GM19239 (cell line): ENCODE data around the gene GNPTAB.

Source experiments
- DNase-seq: peaks from one replicate; pipeline ENCODE4 v3.0.0; 2011; ENCODE audit warnings: low spot score; ENCODE audit not compliant: insufficient read length
- FAIRE-seq: peaks from 2 replicates; lab custom pipeline; 2011; peaks lifted over from hg19 to GRCh38; lab: Jason Lieb, UNC

Gene GNPTAB

DNA sequence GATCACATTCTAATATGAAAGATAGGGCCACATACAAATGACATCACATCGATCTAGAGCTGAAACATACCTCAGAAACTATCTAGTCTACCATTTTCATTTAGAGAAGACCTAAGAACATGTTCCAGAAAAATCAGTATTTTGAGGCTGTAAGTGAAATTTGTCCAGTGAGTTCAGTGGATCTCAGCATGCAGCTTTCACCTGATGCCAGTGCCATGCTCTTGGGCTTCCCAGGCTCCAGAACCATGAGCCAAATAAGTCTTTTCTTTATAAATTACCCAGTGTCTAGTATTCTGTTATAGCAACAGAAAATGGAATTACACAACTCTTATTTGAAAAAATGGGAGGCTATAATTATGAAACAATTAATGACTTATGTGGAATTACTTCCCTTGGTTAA lies 124.4 kb downstream of the GNPTAB start:
- DNase-seq: no peak
- no peak for FAIRE-seq

DNA sequence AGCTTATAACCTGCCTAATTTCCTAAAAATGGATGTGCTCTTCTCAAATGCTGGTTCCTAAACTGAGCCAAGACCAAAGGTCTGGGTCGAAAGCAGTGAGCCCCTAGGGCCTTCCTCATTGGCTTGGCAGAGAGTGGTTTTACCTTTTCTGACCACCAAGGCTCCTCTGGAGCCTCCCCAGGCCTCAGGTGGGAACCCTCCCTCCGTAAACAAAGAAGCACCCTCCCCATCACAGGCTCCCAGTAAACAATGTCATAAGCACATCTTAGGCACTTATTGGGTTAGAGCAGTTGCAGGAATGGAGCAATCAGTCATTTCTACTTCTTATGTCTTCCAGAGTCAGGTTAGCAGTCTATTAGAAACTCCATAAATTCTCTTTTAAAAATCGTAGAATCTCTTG lies 127.3 kb downstream of the GNPTAB start:
- FAIRE-seq: no peak
- DNase-seq: no peak

DNA sequence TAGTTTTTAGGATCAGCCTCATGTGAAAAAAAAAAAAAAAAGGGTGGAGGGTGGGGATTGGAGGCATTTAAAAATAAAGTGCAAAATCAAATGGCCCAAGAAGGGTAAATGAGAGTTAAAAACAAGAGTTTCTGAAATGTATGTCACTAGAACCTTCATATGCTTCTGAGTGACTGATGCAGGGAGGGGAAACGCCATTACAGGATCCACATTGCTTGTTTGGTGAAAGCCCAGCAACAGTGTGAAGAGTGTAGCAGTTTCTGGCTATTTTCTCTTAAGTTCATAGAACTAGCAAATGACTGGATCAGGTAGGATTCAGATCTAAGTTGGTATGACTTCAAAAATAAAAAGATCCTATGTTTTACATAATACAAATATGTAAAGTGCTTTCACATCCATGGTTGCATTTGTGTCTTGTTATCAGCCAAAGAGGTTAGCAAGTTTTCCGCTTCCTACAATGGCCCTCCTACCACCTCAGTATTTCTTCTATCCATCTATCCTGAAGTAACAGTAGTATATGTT lies 130.4 kb downstream of the GNPTAB start:
- FAIRE-seq (no peak), DNase-seq (no peak)

DNA sequence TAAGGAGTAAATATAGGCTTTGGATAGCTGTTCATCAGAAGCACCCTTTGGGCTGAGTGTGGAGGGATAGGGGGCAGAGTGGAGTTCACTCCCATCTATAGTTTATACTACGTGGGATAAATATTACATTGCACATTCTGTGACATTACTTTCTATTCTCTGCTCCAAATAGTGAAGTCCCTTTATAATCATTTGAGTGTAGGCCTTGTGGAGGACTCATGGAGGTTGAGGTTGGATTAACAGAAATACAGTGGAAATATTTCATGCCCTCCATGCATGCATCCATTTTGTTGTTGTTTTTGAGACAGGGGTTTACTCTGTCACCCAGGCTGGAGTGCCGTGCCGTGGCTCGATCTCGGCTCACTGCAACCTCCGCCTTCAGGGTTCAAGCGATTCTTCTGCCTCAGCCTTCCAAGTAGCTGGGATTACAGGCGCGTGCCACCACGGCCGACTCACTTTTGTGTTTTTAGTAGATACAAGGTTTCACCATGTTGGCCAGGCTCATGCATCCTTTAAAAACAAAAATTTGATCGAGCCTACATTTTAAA lies 131.9 kb downstream of the GNPTAB start:
- no peak for DNase-seq
- FAIRE-seq: no peak

DNA sequence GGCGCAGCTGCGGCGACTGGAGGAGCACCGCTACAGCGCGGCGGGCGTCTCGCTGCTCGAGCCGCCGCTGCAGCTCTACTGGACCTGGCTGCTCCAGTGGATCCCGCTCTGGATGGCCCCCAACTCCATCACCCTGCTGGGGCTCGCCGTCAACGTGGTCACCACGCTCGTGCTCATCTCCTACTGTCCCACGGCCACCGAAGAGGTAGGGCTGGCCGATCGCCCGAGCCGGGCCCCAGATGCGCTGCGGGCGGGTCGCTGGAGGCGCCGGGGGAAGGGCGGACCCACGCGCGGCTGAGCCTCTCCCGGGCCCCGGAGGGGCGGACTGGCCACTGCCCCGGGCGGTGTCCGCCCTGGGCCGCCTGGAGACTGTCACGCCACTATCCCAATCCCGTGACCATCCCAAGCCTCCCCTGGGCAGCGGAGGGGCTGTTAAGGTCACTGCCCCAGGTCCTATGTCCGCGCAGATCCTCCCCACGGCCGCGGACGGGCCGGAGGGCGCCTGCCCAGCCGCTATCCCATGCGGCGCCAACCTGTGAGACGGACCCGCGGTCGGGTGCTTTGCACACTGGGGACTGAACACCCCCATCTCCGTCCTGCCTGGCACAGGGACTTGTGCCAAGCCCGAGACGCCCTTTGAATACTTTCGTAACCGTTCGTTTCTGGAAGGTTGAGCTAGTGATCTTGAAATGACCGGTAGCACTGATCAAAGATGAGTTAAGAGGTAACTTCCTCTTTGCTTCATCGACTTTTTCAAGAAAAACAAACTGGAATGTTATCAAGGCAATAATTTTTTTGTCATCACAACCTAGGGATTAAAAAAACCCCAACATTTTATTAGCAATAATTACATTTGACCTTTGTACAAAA lies 132.6 kb downstream of the GNPTAB start:
- peak; percentile 79 for FAIRE-seq
- peak; percentile 59 for DNase-seq

DNA sequence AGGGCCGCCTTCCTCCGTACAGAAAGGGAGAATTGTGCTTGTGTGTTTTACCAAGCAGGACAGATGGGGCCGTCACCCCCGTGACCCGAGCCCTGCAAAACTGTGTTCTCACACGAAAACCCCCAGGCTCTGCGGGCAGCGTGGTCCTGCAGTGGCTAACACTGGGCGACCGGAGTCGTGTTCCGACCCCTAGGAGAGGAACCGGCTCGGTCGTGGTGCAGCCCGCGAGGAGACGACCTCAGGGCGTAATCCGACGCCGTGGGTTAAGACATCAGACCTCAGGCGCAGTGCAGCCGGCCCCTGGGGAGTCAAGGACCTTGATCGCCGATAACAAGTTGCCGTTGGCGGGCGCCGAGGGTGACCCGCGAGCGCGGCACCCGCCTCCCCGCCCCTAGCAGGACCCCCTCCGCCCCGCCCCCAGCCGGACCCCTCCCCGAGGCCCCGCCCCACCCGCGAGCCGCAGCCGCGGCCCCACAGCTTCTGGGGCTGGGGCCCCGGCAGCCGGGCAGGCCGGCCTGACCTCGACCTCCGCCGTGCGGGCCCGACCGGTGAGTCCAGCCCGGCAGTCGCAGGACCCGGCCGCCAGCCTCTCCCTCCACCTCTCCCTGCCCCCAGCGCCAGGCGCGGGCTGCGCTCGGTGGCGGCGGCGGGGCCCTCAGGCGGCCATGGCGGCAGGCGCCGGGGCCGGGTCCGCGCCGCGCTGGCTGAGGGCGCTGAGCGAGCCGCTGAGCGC lies 133.4 kb downstream of the GNPTAB start, which contains the start of gene CHPT1:
CHPT1 (plus strand) TSS at position 444 of the 733 bp plus-strand sequence; CDS start at position 666, 222 bp downstream.
- FAIRE-seq: no peak

DNA sequence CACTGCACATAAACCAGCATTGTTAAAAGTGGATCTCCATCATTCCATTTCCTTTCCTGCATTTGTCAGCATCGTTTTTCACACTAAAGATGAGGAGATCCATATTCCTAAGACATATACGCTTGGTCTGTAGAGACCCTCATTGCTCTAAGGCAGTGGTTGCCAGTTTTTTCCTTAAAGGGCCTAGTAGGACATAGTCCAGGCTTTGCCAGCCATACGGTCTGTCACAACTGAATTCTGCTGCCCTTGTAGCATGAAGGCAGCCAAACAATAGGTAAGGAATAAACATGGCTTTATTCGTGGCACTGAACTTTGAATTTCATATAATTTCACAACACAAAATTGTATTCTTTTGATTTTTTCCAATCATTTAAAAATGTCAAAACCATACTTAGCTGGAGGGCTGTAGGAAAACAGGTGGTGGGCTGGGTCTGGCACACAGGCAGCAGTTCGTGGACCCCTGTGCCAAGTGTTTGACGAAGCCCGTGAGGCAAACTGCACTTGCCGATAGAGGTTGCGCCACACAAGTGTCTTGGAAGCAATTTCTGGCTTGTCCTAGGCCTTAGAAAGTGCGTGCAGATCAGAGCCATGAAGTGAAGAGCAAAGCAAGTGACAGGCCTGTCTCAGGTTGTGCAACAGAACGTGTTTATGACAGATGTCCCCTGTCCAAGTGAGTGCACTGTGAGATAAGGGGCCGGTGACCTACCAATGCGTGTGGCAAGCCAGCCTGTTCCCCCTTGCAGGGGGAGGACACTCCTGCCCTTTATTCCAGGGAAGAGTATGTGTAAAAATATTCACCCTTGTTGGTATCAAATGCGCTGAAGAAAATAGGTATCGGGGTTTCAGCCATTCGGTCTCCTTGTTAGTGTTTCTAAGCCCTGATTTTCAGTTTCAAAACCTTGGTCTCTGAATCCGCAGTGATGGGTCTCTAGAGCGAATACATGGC lies 134.2 kb downstream of the GNPTAB start:
- DNase-seq (peak; percentile 36), FAIRE-seq (peak; percentile 26)

More for the DNA sequence above, 133.4 kb downstream of the GNPTAB start, which contains the start of gene CHPT1:
- DNase-seq: peak; percentile 57

DNA sequence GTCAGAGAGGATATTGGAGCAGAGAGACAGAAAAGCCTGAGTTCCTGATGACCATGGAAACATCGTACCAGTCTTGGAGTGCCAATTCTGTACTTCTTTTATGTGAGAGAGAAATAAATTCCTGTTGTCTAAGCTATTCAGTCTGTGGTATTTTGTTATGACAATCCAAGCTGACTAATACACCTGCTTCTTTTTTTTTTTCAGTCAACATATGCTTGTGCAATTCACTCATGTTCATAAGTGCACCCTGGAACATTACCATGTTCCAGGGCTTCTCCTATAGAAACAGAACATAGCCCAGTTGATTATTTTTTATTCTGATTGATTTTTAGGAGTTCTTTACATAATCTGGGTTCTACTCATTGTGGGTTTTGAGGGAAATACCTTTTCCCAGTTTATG lies 135.1 kb downstream of the GNPTAB start:
- DNase-seq: no peak
- no peak for FAIRE-seq
